GM08714 (cell line): ENCODE results near the gene CRYGC.

ENCODE experiments used
- H3K4me3 ChIP-seq: fragments of 200-500 bp; sonication (Bioruptor generic); 2 replicates; pipeline ENCODE4 v1.5.1; 2014; ENCODE audit warnings: mild to moderate bottlenecking, low read length, inconsistent platforms
- ZNF274 ChIP-seq: IDR thresholded peaks from 2 replicates; pipeline ENCODE4 v1.6.1; 2012; ENCODE audit warnings: mild to moderate bottlenecking, low read depth, low read length

CRYGC gene

GRCh38 chr2:208096080-208096479 lies 33.5 kb downstream of the CRYGC start:
- no peak for TF ChIP-seq ZNF274
- H3K4me3 ChIP-seq = no peak overlapping the region

- TF ChIP-seq ZNF274 = no peak
- H3K4me3 ChIP-seq = no peak overlapping the region
Observed at GRCh38 chr2:208093128-208093527, 36.5 kb downstream of the CRYGC start.

GRCh38 chr2:208092093-208092832 lies 37.4 kb downstream of the CRYGC start:
- no peak for TF ChIP-seq ZNF274
- H3K4me3 ChIP-seq = no peak overlapping the region

GRCh38 chr2:208090420-208090819 lies 39.2 kb downstream of the CRYGC start:
- no peak for TF ChIP-seq ZNF274

GRCh38 chr2:208086029-208086428 lies 43.6 kb downstream of the CRYGC start:
- TF ChIP-seq ZNF274 = no peak
- no peak overlapping the region for H3K4me3 ChIP-seq

More at GRCh38 chr2:208090420-208090819, 39.2 kb downstream of the CRYGC start:
- no peak overlapping the region for H3K4me3 ChIP-seq

- no peak overlapping the region for H3K4me3 ChIP-seq
- no peak for TF ChIP-seq ZNF274
Observed at GRCh38 chr2:208083807-208084206, 45.8 kb downstream of the CRYGC start.
